GM19043 (cell line): ENCODE measurements around the gene SV2A.
"Not testable (repeated sequence)": the region's sequence is repeated elsewhere in the genome, so short reads cannot be mapped to it uniquely, and the experiment has no call there.

Experiments
- ATAC-seq: cut with Tn5 transposase; IDR thresholded peaks from one replicate; pipeline ENCODE4 v1.9.1; 2021; ENCODE audit warnings: low read depth; ENCODE audit not compliant: unreplicated experiment

The SV2A gene

DNA sequence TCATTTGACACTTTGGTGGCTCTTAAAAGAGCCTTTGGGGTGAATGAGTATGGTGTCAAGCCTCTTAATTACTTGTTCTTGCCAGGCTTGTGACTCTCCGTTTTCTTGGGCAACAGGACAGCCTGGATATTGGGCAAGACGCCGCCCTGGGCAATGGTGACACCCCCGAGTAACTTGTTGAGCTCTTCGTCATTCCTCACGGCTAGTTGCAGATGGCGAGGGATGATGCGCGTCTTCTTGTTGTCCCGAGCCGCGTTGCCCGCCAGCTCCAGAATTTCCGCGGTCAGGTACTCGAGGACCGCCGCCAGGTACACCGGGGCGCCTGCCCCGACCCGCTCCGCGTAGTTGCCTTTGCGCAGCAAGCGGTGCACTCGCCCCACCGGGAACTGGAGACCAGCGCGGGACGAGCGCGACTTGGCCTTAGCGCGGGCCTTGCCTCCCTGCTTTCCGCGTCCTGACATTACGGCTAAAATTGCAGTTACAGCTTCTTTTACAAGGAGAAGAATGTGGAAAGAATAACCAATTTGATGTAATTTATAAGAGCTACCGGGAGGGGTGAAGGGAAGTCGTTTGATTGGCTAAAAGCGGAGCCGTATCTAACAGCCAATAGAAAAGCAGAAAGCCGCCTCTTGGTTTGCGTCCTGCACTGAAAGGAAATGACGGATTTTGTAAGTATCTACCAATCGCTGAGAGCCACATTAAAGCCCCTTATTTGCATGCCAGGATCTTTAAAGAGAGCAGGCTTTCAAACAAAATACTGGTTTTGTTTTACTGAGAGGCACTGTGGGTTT, 30.0 kb downstream of the SV2A start:
- ATAC-seq, result peak; percentile 42

DNA sequence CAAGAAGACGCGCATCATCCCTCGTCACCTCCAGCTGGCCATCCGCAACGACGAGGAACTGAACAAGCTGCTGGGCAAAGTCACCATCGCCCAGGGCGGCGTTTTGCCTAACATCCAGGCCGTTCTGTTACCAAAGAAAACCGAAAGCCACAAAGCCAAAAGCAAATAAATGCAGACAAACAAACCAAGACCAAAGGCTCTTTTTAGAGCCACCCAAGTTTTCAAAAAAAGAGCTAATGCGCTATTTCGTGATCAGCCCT, 30.5 kb downstream of the SV2A start:
- not testable (repeated sequence) for ATAC-seq

DNA sequence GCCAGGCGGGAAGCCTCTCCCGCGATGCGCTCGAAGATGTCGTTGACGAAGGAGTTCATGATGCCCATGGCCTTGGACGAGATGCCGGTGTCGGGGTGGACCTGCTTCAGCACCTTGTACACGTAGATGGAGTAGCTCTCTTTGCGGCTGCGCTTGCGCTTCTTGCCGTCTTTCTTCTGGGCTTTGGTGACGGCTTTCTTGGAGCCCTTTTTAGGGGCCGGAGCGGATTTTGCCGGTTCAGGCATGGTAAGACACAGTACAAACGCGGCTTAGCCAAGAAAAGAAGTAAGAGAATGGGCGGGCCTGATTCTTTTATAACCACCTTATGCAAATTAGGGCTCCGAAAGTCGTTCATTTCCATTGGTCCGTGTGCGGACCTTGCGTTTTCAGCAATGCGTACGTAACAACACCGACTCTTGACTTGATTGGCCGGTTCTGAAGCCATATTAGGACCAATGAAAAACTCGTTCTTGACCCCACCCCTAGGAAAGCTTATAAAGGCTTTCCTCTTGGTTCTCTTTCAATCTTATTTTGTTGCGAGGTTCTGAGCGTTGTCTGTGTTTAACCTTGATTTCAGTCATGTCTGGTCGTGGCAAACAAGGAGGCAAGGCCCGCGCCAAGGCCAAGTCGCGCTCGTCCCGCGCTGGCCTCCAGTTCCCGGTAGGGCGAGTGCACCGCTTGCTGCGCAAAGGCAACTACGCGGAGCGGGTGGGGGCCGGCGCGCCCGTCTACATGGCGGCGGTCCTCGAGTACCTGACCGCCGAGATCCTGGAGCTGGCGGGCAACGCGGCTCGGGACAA, 31.0 kb downstream of the SV2A start:
- ATAC-seq, result peak; percentile 43

DNA sequence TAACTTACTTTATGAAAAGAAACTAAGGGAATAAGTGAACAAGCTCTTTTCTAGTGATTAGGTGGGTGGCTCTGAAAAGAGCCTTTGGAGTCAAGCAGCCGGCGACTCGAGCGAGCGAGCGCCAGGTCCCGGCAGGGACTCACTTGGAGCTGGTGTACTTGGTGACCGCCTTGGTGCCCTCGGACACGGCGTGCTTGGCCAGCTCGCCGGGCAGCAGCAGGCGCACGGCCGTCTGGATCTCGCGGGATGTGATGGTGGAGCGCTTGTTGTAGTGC, 31.6 kb downstream of the SV2A start:
- ATAC-seq, result not testable (repeated sequence)

DNA sequence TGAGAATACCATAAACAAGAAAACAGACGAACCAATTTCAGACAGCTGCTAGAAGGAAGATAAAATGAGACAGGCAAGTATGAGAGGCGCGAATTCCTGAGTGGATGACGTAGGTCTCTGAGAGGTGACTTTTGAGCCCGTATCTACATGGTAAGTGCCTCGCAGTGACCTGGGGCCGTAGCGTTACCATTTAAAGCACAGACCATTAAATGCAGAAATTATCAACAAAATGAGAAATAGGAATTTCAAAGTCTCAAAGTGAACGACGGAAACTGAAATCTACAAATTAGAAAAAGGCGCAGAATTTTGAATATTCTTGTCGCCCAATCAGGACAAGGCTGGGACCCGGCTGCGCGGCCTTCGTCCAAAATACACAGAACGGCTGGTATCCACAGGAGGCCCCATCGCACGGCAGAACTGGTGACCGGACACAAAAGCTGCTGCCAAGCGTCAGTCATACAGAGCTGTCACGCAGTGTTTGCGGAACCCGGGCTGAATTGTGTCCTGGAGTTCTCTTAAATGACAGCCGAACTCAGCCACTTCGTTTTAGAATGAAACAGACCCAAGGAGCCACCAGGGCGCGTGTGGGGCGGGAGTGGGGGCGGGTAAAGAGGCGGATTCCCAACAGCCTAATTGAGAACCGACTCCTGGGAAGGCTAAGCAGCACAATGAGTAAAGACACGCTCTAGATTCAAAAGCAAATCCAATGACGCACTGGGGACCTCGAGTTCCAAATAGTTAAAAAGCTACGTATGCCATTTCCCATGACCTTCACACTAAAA, 32.1 kb downstream of the SV2A start:
- ATAC-seq, result no peak

DNA sequence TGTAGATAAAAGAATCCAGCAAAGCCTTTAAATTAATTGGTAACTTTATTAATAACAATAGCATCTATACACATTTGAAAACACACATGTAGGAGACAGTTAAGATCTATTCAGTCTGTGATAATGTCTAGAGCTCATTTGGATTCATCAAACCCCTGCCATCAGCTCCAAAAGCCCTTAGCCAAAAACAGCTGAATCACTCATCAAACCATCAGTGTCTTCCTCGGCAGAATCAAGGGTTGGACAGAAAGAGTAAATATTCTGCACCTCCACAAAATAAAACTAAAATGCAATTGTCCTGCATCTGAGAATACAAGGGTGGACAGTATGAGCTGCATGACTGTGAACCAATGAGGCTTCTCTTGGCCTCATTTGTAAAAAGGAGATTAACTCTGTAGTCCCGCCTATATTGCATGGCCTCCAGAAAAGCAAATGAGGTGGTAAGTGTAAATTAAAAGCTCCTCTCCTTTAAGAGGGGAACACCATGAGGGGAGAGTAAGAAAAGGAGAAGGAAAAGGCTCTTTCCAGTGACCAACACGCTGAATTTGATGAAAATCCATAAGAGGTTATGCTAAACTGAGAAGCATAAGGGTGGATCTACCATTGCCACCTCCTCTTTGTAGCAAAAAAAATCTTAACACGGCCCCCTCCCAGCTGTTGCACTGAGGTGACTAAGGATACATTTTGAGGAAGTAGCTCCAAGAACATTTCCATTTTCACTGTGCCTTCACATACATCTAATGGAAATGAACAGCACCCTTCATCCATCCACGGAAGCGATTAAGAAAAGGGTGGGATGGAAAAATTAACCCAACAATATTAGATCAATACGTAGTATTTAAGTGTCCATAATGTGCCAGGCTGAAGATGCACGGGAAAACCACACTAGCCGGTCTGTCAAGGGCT, 33.0 kb downstream of the SV2A start:
- no peak for ATAC-seq

DNA sequence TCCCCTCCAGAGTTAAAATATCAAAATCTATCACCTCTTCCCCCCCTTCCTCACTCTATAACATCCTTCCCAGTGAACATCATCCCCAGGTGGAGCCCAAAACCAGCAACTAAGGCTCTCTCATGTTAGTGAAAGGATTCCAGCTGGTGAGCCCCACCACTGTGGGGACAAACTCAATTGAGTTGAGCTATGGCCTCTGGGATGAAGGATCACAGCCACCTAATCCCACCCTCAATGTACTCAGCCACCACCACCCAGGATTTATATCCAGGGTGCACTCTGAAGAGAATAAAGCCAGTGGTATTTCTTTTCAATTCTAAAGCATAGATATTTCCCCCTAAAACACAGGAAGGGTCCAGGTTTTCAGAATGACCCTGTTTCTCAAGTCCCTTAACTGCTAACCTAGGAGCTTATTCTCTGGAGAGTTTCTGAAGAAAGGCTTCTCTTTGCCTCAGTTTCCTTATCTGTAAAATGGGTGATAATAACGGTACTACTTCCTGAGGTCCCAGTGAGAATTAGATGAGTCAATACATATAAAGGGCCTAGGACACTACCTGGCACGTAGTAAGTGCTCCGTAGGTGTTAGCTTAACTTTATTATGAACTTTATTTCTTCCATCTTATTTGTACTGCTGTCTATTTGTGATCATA, 33.9 kb downstream of the SV2A start:
- no peak for ATAC-seq

DNA sequence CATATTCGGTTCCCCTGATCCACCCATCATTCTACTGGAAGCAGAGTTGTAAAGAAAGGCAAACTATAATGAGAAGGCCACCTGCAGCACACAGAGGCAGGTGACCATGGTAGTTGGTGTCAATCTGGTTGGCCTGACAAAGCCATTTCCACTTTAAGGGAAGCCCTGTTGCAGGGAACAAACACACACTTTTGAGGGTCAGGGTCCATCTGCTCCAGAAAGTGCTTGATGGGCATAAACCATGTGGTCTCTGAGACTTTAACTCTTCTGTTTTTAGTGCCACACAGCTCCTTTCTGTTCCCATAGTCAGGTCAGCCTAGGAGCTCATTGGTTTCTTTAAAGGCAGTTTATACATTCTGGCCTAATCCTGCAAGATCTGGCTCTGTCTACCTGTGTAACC, 35.8 kb downstream of the SV2A start:
- ATAC-seq, result no peak

DNA sequence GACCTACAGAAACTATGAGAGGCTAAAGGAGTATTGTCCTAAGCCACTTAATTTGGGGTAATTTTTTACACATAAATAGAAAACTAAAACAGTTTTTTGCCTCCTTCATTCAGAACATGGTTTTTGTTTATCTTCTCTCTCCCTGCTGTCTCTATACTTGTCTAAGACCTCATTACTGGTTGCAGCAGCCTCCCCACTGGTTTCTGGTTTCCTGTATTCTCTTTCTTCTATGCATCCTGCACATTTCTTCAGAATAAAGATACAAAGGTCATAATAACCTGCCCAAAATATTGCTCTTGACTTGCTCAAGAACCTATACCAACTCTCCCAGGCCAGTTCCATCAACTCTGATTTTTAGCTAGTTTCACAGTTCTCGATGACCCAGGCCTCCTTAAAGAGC, 38.1 kb downstream of the SV2A start:
- ATAC-seq, result no peak

DNA sequence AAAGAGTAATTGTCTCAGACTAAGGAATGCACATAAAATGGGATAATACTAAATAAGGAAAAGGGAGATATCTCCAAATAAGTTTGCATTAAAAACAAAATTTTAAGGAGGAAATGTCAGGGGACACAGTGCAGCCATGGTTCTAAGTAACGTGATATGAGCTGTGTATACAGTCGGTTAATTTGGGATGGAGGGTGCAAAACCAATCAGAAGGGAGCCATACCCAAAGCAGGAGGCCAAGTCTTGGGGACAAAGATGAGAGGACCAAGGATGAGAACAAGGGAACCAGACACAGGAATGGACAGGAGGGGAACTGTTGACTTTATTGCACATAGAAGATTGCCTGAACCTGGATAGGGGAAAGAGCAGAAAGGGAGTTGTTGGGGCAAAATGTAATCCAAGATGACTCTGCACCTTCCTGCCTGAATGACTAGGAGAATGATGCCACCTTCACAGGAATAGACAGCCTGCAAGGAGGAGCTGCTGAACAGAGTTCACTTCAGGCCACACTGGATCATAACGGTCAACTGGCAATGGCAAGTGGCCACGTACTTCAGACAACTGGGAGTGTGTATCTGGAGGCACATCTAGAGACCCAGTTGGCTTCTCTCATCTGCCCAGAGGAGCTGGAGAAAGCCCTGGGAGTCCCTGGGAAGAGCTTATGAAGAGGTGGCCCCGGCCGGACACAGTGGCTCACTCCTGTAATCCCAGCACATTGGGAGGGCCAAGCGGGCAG, 40.3 kb downstream of the SV2A start:
- no peak for ATAC-seq

DNA sequence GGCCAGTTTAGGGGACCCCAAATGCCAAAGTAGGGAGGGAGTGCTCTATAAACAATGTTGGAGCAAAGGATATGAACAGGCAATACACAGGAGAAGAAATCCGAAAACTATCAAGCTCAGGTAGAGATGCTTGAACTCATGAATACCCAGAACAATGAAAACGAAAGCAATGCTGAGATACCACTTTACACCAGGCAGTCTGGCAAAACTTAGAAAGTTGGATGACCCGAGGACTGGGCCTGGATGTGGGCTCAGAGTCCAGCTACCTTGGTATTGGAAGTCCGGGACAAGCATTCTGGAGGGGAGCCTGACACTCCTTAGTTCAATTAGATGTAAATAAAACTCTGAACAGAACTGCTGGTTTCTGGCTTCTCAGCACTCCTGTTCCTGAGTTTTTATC, 44.6 kb downstream of the SV2A start:
- not testable (repeated sequence) for ATAC-seq

DNA sequence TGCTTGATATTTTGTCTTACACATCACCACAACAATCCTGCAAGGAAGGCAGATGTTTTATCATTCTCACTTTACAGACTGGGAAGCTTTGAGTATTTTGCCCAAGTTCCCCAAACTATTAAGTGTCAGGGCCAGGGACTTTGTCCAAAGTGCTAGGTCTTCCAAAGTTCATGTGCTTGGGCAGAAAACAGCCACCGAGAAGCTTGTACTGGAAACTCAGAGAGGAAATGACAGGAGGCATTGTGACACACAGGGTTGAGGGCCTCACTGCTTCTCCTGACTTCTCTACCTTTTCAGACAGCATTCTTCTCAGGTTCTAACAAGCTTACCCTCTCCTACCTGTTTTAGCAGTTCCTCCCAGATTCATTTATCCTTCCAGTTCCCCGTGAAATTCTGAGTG, 50.8 kb downstream of the SV2A start:
- ATAC-seq, result not testable (repeated sequence)

DNA sequence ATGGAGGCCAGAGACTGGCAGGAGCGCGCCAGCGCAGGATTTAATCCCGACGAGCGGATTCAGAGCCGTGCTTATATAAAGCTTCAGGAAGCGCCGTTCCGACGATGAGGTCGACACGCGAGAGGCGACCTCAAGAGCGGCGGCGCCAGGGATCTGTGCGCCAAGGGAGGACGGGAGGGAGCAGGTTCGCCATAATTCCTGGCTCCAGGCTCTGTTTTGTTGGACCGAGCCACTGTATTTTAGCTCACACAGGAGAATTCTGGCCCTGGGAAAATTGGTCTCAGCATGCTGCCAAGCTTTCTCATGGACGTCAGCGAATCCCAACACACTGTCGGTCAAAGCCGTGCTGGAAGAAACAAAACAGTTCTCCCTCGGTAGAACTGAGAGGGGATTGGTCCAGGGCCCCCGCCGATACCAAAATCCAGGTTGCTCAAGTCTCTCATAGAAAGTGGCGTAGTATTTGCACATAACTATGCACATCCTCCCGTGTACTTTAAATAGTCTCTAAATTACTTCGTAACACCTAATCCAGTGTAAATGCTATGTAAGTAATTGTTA, 56.1 kb downstream of the SV2A start:
- ATAC-seq, result not testable (repeated sequence)

DNA sequence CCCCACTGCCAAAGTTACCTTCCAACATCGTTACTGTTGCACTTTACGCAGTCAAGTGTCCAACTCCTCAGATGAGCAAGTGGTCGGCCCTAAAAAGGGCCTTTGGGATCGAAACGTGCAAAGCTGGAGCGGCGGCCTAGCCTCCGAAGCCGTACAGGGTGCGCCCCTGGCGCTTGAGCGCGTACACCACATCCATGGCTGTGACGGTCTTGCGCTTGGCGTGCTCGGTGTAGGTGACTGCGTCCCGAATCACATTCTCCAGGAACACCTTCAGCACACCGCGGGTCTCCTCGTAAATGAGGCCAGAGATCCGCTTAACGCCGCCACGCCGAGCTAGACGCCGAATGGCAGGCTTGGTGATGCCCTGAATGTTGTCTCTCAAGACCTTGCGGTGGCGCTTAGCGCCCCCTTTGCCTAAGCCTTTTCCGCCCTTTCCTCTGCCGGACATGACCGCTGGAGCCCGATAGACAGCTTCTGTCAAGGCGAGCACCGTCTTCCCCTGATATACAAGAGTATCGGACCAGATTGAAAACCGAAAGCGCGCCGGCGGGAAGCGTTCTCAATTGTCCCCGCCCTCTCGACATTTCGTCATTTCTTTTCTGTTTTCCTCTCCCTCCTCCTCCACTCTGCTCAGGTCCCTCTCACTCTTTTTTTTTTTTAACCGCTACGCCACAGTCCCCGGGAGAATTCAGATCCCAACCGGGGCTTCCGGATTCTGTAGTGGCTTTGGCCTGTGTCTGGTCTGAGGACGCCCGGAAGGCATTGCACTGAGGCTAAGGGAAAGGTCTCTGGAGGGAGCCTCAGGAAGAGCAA, 56.8 kb downstream of the SV2A start:
- peak; percentile 56 for ATAC-seq

DNA sequence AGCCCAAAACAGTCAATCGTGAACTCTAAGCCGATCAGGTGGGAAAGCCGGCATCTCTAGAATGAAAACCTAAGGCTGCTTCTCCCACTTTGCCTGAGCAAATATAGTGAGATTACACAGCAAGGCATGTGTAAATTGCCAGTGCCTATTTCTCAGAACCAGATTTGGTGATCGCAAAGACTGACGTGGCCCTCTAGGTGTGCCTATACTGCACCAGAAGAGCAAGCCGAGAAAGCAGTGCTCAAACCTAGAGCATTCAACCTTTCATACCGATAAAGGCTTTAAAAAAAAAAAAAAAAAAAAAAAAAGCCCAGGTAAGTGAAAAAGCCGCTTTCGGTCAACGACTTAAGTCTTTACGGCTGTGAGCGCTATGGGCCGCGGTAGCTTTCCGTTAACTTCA, 57.4 kb downstream of the SV2A start:
- peak; percentile 3 for ATAC-seq
